Body of pancreas (tissue), 4 donors: ENCODE measurements around the gene INSYN2B. TPM values are rescaled to one million over a fixed set of nuclear protein-coding genes. Genes with fewer than 3 reads are reported as not detected.

Experiments
- ATAC-seq: fragments of 150-250 bp; one replicate; pipeline ENCODE4 v1.9.1; 2016
- DNase-seq, 4 donors: peaks; one replicate each; pipeline ENCODE4 v3.0.0-alpha.2; 2019
- H3K27ac ChIP-seq, 4 donors: fragments of 200-600 bp; sonication (generic); 1 replicate in 3 of 4; 2 replicates in 1 of 4; pipeline versions ENCODE4 v1.5.1 to v1.6.1; 2016 to 2019; ENCODE audit warnings: mild to moderate bottlenecking in 1 of 4, mixed read lengths in 1 of 4, moderate library complexity in 1 of 4
- H3K27me3 ChIP-seq, 2 donors: fragments of 200-600 bp; sonication (generic); one replicate each; pipeline ENCODE4 v1.6.0; 2016; ENCODE audit warnings: mild to moderate bottlenecking in 1 of 2
- H3K36me3 ChIP-seq, 2 donors: fragments of 200-600 bp; sonication (generic); replicated peaks in 1 of 2; 2 replicates each; pipeline ENCODE4 v1.5.1; 2016; ENCODE audit warnings: low read depth in 2 of 2; ENCODE audit not compliant: insufficient read depth in 1 of 2
- H3K4me1 ChIP-seq: fragments of 200-600 bp; sonication (generic); one replicate; pipeline ENCODE4 v1.6.0; 2016
- H3K4me3 ChIP-seq, 2 donors: fragments of 200-600 bp; sonication (generic); 1 replicate in 1 of 2; 2 replicates in 1 of 2; pipeline ENCODE4 v1.5.1; 2016 to 2019
- H3K9me3 ChIP-seq, 3 donors: fragments of 200-600 bp; sonication (generic); 1 replicate in 2 of 3; 2 replicates in 1 of 3; pipeline ENCODE4 v1.5.1; 2016
- POLR2A ChIP-seq, 3 donors: fragments of 450-650 bp; IDR thresholded peaks; one replicate each; pipeline ENCODE4 v1.6.1; 2016; ENCODE audit warnings: antibody characterized with exemption in 3 of 3, mild to moderate bottlenecking in 2 of 3
- WGBS, 2 donors: methylation state at CpG; one replicate each; pipeline ENCODE4 v1.1.5; 2017; 5-methylcytosine and 5-hydroxymethylcytosine counted together
- intact Hi-C: fragments of 100-400 bp; cut with DNase I; formaldehyde crosslinking; loops from one replicate; pipeline ENCODE4 v1.15.1; 2023
- total RNA-seq, 2 donors: library from RNA; depleted of rRNA; stranded (reverse); fragments of >200 nt; gene quantifications; one replicate each; pipeline ENCODE4 v1.1.0, GENCODE V29; 2016
- TF ChIP-seq, protein P1 (sequence below), 7 experiments: fragments of 450-650 bp in 4 of 7; fragments of 200-600 bp in 3 of 7; sonication (generic) in 3 of 7; IDR thresholded peaks; one replicate each; pipeline ENCODE4 v1.5.1; 2016 to 2019; ENCODE audit warnings: antibody characterized with exemption in 7 of 7

Gene INSYN2B
- total RNA-seq, 2 donors from 2014 or later = not detected

DNA sequence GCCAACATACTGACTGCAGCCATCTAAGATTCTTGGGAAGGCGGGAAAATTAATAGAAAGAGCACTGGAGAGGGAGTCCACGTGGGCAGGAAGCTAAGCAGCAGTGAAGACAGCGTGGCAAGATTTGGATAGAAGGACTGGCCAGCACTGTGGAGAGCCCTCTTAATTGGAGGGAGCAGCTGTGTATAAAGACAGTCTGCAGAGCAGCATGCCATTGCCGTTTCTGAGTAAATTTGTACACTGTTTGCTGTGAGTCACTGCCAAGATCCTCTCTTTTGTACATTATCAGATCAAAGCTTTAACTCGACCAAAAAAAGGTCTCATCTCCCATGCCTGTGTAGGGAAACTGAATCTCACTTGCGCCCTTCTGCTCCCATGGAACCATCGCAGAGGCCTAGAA, 45.3 kb downstream of the INSYN2B start:
- Histone ChIP-seq H3K27me3 (no peaks in the 10 kb centered on the region), H3K27ac (no peak overlapping the region), H3K9me3 (no peaks in the 10 kb centered on the region), H3K4me1 (no peaks in the 10 kb centered on the region), H3K36me3 (no peaks in the 10 kb centered on the region), H3K4me3 (no peak overlapping the region)
- 59 to 62% methylated on average over 7 of the region's 7 CpGs for WGBS, 2 donors
- DNase-seq (no peak), ATAC-seq (no peak)
- TF ChIP-seq, protein P1, sequence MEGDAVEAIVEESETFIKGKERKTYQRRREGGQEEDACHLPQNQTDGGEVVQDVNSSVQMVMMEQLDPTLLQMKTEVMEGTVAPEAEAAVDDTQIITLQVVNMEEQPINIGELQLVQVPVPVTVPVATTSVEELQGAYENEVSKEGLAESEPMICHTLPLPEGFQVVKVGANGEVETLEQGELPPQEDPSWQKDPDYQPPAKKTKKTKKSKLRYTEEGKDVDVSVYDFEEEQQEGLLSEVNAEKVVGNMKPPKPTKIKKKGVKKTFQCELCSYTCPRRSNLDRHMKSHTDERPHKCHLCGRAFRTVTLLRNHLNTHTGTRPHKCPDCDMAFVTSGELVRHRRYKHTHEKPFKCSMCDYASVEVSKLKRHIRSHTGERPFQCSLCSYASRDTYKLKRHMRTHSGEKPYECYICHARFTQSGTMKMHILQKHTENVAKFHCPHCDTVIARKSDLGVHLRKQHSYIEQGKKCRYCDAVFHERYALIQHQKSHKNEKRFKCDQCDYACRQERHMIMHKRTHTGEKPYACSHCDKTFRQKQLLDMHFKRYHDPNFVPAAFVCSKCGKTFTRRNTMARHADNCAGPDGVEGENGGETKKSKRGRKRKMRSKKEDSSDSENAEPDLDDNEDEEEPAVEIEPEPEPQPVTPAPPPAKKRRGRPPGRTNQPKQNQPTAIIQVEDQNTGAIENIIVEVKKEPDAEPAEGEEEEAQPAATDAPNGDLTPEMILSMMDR (IDR thresholded peaks at IDR 0.05) = no peak
- no peak for TF ChIP-seq POLR2A (IDR thresholded peaks at IDR 0.05)
- intact Hi-C loops = no loop called here

- DNase-seq = no peak
These were observed 46.7 kb downstream of the INSYN2B start for GRCh38 chr5:169933616-169934015.

DNA sequence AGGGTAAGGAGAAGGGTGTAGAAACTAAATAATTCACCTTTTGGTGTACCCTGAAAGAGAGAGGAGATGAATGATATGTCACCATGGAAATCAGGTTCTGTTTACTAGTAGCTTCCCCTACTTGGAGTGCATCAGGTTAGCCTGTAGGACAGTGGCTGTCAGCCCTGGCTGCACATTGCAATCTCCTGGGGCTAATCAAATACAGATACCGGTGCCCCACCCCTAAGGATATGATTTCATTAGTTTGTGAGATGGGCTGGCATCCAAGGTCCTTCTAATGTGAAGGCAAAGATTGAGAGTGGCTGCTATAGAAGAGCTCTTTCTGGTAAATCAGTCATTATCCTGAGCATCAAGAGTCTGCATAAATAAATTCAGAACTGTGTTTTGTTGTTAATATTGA, 47.2 kb downstream of the INSYN2B start:
- no peak overlapping the region for H3K27ac ChIP-seq
- H3K36me3 ChIP-seq = no peaks in the 10 kb centered on the region
- no peaks in the 10 kb centered on the region for H3K9me3 ChIP-seq
- intact Hi-C loops = no loop called here
- H3K4me1 ChIP-seq = no peaks in the 10 kb centered on the region
- WGBS, 2 donors = 0 to 30% methylated on average over 1 of the region's 1 CpG
- no peaks in the 10 kb centered on the region for H3K27me3 ChIP-seq
- no peak for TF ChIP-seq POLR2A (IDR thresholded peaks at IDR 0.05)
- TF ChIP-seq, protein P1 (IDR thresholded peaks at IDR 0.05) = no peak
- no peak for ATAC-seq
- no peak for DNase-seq
- H3K4me3 ChIP-seq = no peak overlapping the region

More at GRCh38 chr5:169933616-169934015, 46.7 kb downstream of the INSYN2B start:
- intact Hi-C loops = no loop called here
- Histone ChIP-seq H3K27ac (no peak overlapping the region), H3K27me3 (no peaks in the 10 kb centered on the region), H3K9me3 (no peaks in the 10 kb centered on the region), H3K36me3 (no peaks in the 10 kb centered on the region), H3K4me1 (no peaks in the 10 kb centered on the region), H3K4me3 (no peak overlapping the region)
- WGBS, 2 donors = 62 to 66% methylated on average over 7 of the region's 7 CpGs
- ATAC-seq = no peak
- TF ChIP-seq, protein P1 (IDR thresholded peaks at IDR 0.05) = no peak
- TF ChIP-seq POLR2A (IDR thresholded peaks at IDR 0.05) = no peak

GRCh38 chr5:169923988-169924387, 56.3 kb downstream of the INSYN2B start:
- WGBS, 2 donors = 53 to 55% methylated on average over 1 of the region's 1 CpG
- H3K4me1 ChIP-seq = no peaks in the 10 kb centered on the region
- no peaks in the 10 kb centered on the region for H3K36me3 ChIP-seq
- TF ChIP-seq POLR2A (IDR thresholded peaks at IDR 0.05) = no peak
- TF ChIP-seq, protein P1 (IDR thresholded peaks at IDR 0.05) = no peak
- H3K9me3 ChIP-seq = no peaks in the 10 kb centered on the region
- intact Hi-C loops = no loop called here
- no peak overlapping the region for H3K27ac ChIP-seq
- no peak overlapping the region for H3K4me3 ChIP-seq
- no peak for DNase-seq
- no peak for ATAC-seq
- H3K27me3 ChIP-seq = no peaks in the 10 kb centered on the region

DNA sequence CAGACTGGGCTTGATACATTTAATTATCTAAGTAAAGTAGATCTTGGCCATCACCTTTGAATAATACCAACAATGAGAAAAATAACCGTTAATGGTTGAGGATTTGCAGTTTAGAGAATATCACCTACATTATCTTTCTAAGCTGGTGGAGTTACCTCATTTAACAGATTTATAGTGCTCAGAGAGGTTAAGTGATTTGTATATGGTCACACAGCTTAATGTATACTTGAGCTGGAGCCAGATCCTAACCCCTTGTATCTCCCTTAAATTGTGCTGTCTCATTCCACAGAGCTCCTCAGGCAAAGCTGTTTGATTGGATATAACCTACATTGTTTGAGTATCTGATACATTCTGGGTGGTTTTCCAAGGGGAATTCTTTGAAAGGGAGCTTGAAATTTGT, 57.8 kb downstream of the INSYN2B start:
- Histone ChIP-seq H3K9me3 (no peaks in the 10 kb centered on the region), H3K4me3 (no peak overlapping the region), H3K4me1 (no peaks in the 10 kb centered on the region), H3K27ac (no peak overlapping the region), H3K27me3 (no peaks in the 10 kb centered on the region), H3K36me3 (no peaks in the 10 kb centered on the region)
- TF ChIP-seq POLR2A (IDR thresholded peaks at IDR 0.05) = no peak
- TF ChIP-seq, protein P1 (IDR thresholded peaks at IDR 0.05) = no peak
- intact Hi-C loops = no loop called here
- 75 to 96% methylated on average over 1 of the region's 1 CpG for WGBS, 2 donors
- ATAC-seq (no peak), DNase-seq (no peak)
